Smooth muscle cell of trachea (primary cell): ENCODE results near the gene CCDC138. TPM values are rescaled to one million over a fixed set of nuclear protein-coding genes. Genes with fewer than 3 reads are reported as not detected.

Experiments used
- total RNA-seq: library from RNA; depleted of rRNA; stranded (reverse); fragments of >200 nt; gene quantifications from 2 replicates; pipeline ENCODE4 v1.2.1, GENCODE V29; 2014

CCDC138 gene
- 1.8 and 6.3 TPM in 2 replicates for total RNA-seq

GRCh38 chr2:108786354-108787215 is at the start of gene CCDC138:
CCDC138 (plus strand) TSS chr2:108786771; CDS start chr2:108786823, 52 bp downstream.

Other genes with a start within 250 kb of the CCDC138 start
- 61.5 and 71.1 TPM in 2 replicates for gene RANBP2, start 67.3 kb upstream of the CCDC138 start, total RNA-seq
- gene EDAR, start 202.4 kb downstream of the CCDC138 start, total RNA-seq = not detected in 2 replicates